ENCODE measurements around the gene ITGA3.

Gene ITGA3

GRCh38 chr17:50114401-50114800 lies 58.5 kb downstream of the ITGA3 start:
- DNase-seq = no peak

DNA sequence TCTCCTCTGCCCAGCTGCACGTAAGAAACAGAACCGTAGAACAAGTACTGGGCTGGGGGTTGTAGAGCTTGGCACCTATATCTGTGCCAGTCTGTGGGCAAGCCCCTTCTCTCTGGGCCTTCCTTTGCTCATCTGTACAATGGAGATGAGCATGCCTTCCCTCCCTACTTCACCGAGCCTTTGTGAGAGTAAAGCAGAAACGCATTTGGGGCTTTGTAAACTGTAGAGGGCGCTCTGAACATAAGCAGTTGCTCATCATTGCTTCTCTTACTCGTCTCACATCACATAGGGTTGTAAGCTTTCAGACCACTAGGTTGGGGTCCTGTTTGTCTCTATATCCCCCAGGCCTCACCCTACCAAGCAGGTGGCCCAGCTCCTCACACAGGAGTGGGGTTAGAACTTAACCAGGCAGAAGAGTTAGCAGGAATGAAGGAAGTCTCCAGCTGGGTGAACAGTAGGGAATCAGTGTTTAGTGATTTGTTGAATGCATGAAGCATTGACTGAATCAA lies 59.0 kb downstream of the ITGA3 start:
- DNase-seq = peak; percentile 48

- no peak for DNase-seq
These were observed 59.8 kb downstream of the ITGA3 start for GRCh38 chr17:50115756-50116155.

DNA sequence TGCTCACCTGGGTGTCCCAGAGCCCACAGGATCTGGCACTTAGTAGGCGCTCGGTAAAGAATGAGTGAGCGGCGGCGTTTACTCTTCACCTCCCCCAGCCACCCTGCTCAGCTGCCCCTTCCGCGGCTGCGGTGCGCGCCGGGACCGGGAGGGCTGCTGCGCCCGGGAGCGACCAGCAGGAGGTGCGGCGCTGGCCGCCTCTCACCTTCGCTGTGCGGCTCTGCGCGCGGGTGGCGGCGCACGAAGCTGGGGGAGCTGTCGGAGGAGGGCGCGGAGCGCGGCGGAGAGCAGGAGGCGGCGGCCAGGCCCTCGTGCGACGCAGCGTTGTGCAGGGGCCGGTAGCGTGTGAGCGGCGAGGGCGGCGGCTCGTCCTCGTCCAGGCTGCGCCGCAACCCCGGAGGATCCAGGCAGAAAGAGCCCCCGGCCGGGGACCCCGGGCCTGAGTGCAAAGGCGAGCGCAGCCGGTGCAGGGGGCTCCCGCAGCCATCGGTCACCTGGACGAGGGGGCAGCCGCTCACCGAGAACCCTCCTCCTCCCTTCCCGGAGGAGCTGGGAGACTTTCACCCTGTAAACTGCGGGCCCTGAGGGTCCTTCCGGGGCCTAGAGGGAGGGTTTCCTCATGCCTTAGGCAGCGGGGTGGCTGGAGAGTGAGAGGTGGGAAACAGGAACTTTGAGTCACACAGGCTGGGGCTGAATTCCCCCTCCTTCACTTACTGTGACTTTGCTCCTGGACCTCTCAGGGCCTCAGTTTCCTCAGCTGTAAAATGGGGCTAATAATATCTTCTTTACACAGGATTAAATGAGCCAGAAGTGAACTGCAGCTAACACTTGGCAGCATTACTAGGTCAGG lies 61.5 kb downstream of the ITGA3 start:
- no peak for DNase-seq

DNA sequence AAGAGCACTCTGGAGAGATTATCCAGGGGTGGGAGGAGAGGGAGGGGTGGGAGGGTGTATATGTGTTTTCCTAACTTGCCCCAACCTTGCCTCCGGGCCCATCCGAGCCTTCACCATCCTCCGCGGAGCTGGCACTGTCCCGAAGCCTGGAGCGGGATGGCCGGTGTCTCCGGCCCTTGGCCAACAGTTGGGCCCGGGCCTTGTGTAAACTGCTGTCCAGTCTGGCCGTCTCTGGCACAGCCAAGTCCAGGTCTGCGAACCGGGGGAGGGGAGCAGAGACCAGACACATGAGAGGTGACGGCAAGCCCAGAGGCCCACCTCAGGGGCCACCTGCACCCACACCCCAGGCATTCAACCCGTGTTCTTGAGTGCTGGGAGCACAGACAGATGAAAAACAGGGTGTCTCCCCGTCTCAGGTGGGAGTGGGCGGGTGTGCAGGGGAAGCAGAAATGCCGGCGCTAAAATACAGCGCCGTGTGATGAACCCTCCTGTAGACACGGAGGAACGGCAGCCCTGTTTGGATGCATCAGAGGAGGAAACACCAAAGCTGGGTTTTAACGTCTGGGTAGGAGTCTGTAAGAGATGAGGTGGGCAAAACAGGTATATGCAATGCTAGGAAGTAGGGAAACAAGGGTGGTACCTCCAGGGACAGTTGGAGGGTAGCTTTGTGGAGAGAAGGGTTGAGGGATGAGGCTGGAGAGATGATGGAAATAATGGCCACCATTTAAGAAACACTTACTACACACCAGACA lies 62.3 kb downstream of the ITGA3 start:
- DNase-seq = no peak

- no peak for DNase-seq
These were observed 62.9 kb downstream of the ITGA3 start for GRCh38 chr17:50118828-50119218.

DNA sequence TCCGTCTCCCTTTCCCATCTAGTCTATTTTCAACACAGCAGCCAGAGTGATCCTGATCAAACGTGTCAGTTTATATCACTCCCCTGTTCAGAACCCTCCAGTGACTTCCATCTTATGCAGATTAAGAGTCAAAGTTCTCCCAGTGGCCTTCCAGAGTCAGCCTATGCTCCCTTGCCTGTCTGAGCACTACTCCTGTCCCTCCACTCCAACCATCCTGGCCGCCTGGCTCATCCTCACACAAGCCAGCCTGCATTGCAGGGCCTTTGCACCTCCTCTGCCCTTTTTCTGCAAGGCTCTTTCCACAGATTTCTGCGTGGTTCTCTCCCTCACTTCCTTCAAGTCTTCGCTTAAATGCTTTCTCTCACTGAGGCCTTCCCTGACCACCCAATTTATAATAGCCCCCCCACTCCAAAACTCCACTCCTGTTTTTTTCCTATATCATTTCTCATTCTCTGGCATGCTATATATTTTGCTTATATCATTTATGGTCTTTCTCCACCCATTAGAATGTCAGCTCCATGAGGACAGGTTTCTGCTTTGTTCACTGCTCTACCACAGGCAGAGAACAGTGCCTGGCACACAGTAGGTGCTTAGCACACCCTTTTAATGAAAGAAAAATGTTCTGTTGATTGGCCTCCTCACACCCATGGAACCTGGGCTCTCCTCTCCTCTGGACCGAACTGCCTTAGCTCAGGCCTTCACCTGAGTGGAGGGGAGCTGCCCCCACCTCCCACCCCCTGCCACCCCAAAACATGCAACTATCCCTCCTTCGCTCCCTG lies 64.8 kb downstream of the ITGA3 start:
- DNase-seq = no peak

GRCh38 chr17:50122945-50123344 lies 67.0 kb downstream of the ITGA3 start:
- DNase-seq = no peak

GRCh38 chr17:50123649-50124349 lies 67.9 kb downstream of the ITGA3 start:
- DNase-seq = peak; percentile 49

- DNase-seq = no peak
These were observed 69.6 kb downstream of the ITGA3 start for GRCh38 chr17:50125420-50125997.

DNA sequence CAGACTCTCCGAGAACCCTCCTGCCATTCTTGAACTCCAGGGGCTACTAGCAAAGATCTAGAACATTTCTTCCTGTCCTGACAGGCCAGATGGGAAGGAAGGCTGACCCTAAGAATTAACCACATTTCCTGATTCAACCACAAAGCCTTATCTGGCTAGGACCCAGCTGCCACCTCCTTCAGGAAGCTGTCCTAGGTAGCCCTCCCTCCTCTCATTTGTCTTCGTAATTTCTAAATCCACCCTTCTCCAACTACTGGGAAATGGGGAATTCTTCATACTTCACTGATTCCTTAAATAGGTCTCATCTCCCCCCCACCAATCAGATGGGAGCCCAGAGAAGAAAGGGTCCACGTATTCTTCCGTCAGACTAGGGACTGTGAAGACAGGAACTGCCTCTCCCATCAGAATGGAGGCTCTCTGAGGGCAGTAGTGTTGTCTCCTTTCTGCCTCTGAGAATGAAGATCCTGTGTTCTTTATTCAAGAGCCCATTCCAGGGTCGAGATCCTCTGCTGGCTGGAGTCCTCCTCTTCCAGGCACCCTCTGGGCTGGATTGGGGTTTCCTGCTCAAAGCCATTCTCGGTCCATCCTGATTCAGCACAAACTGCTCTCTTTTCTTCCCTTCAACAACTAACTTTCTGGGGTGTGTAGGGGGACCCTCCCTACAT lies 71.9 kb downstream of the ITGA3 start:
- no peak for DNase-seq

DNA sequence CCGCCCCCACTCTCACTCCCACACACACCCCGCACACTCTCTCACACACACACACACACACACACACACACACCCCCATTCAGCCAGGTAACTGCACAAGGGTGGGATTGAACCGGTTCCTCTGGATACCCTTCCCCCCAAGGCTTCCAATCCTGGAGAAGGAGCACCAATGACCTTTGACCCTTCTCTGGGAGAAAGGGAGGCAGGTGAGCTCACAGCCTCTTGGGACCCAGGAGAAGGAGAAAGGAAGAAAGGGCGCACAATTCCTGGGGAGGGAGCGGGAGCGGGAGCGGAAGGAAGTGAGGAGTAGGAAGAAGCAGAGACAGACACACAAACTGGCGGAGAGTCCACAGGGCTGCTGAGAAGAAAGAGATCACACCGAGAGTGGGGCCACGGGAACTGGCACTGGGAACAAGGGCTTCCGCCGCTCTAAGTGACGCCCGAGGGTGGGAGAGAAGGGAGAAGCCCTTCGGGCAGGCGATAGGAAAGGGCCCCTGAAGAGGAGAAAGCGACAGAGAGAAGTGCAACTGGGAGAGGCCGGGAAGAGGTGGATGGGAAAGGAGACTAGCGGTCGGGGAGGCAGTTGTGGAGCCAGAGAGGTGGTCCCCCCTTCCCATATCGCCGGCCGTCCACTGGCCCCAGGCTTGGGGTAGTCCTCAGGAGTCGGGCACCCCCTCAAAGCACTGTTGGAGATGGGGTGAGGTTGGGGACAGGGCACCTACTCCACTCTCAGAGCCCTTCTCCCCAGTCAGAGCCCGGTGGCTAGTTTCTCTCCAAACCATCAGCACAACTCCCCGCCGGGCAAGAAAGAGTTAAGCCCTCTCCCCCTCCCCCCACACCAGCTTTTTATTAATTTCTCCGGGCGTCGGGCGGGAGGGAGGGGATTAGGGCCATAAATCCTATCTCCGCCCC lies 72.8 kb downstream of the ITGA3 start:
- DNase-seq = no peak

GRCh38 chr17:50129353-50129727 lies 73.4 kb downstream of the ITGA3 start:
- DNase-seq = no peak

- peak; percentile 48 for DNase-seq
These were observed 74.0 kb downstream of the ITGA3 start, which contains the start of gene SAMD14 for GRCh38 chr17:50129728-50130558. Gene SAMD14, minus strand, starts transcription at chr17:50130160. Its CDS starts 5,201 bp downstream, at chr17:50124959.

DNA sequence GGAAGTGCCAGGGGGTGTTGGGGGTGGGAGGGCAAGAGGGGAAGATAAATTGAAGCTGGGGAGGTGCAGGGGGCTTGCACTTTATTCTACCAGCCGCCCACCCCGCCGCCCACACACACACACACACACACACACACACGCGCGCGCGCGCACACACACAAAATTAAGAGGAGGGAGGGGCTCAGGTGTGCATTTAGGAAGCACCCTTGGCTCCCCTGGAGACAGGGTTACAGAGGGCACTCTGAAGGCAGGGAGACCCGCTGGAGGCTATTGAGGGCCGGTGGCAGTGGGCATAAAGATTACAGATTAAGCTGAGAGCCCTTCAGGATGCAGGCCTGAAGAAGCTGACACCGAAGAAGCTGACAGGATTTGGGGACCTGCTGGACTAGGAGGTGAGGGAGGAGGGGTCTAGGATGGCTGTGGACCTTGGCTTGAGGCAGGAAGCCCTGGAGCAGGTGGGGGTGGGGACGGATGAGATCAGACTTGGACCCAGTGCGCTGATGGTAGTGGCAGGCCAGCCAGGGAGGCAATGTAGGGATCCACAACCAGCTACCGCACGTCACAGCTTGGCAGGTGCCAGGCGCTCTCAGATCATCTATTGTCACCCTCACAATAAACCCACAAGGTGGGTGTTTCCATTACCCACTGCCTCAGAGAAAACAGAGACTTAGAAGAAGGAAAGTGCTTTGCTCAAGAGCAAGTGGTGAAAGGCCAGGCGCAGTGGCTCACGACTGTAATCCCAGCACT lies 74.8 kb downstream of the ITGA3 start:
- peak; percentile 37 for DNase-seq

DNA sequence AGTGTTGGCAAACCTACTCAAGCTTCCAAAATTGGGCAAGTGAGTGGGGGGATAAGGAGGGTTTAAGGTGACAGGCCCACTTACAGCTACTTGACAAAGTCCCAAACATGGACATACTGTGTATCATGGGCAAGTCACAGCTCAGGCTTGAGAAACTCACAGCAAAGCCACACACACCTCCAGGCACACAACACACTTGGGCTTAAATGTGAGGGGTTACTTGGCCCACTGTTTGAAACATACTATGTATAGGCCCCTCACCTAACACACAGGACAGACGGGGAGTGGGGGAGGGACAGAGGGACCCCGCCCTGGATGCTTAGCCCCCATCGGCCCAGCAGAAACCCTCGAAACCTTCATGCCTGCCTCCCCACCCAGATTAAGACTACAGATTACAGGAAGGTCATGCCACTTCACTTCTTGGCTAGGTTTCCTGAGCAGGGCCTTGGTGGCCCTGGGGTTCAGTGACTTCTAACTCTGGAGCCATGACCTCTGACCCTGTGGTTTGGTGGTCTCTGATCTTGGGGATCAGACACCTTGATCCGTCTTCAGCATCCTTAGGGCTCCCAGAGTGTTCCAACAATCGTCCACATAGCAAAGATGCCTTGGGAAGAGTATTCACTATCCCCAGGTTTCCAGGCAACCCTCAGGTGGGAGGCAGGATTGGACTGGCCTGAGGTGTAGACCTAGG lies 76.3 kb downstream of the ITGA3 start:
- DNase-seq = no peak

GRCh38 chr17:50133028-50133768 lies 77.3 kb downstream of the ITGA3 start:
- no peak for DNase-seq

DNA sequence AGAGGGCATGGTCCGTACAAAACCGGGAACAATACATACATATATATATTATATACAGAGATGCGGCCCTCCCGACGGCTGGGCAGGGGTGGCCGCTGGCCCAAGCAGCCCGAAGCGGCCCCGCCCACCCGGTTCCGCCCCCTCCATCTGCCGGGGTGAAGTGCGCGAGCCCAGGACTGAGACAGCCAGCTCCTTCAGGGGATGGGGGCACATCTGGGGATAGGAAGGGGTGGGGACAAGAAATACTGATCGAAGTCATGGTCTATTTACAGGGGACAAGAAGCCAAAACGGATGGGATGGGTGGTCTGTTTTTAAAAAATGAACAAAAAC lies 77.8 kb downstream of the ITGA3 start:
- no peak for DNase-seq

Data from NCI-H345 (cell line).